Peyer's patch (tissue), 4 donors: ENCODE data around the gene CALCB.

ENCODE experiments used
- POLR2A ChIP-seq, 2 donors: fragments of 450-650 bp; IDR thresholded peaks; one replicate each; pipeline ENCODE4 v1.5.1; 2017; ENCODE audit warnings: antibody characterized with exemption in 2 of 2, mild to moderate bottlenecking in 2 of 2, moderate library complexity in 2 of 2
- TF ChIP-seq, protein P1 (sequence below), 6 experiments: fragments of 450-650 bp in 4 of 6; fragments of 200-600 bp in 2 of 6; sonication (generic) in 1 of 6; IDR thresholded peaks; one replicate each; pipeline ENCODE4 v1.5.1; 2017 to 2019; ENCODE audit warnings: antibody characterized with exemption in 6 of 6, mild to moderate bottlenecking in 3 of 6, moderate library complexity in 1 of 6

GRCh38 chr11:15055620-15056356 lies 17.6 kb upstream of the CALCB start:
- TF ChIP-seq, protein P1, sequence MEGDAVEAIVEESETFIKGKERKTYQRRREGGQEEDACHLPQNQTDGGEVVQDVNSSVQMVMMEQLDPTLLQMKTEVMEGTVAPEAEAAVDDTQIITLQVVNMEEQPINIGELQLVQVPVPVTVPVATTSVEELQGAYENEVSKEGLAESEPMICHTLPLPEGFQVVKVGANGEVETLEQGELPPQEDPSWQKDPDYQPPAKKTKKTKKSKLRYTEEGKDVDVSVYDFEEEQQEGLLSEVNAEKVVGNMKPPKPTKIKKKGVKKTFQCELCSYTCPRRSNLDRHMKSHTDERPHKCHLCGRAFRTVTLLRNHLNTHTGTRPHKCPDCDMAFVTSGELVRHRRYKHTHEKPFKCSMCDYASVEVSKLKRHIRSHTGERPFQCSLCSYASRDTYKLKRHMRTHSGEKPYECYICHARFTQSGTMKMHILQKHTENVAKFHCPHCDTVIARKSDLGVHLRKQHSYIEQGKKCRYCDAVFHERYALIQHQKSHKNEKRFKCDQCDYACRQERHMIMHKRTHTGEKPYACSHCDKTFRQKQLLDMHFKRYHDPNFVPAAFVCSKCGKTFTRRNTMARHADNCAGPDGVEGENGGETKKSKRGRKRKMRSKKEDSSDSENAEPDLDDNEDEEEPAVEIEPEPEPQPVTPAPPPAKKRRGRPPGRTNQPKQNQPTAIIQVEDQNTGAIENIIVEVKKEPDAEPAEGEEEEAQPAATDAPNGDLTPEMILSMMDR (IDR thresholded peaks at IDR 0.05) = no peak
- no peak for TF ChIP-seq POLR2A (IDR thresholded peaks at IDR 0.05)
